WTC11 (cell line): ENCODE results near the gene PIK3R4. TPM values are rescaled to one million over a fixed set of nuclear protein-coding genes. Genes with fewer than 3 reads are reported as not detected.

Experiments
- ATAC-seq: fragments of 200-7000 bp; cut with Tn5 transposase; 2 replicates; pipeline ENCODE4 v1.10.0; 2021; ENCODE audit warnings: mild to moderate bottlenecking, moderate library complexity
- CTCF ChIA-PET: fragments of 300-600 bp; sonication (Branson Sonifier 250); formaldehyde crosslinking; loops from one replicate; lab custom pipeline; 2021; ENCODE audit warnings: antibody characterized with exemption; lab: Charles Lee
- POLR2A ChIA-PET: fragments of 350-600 bp; sonication (Branson Sonifier 250); formaldehyde crosslinking; loops from one replicate; lab custom pipeline; 2021; ENCODE audit warnings: antibody characterized with exemption; lab: Charles Lee
- DNase-seq: peaks from one replicate; pipeline ENCODE4 v3.0.0; 2021; ENCODE audit warnings: low spot score
- H3K27ac Mint-ChIP-seq: 2 replicates; pipeline ENCODE4 v1.8.0; 2021; ENCODE audit warnings: mixed read lengths
- H3K27me3 Mint-ChIP-seq: 2 replicates; pipeline ENCODE4 v1.8.0; 2021; ENCODE audit warnings: low read depth, mild to moderate bottlenecking, moderate library complexity, mixed read lengths
- H3K36me3 Mint-ChIP-seq: 2 replicates; pipeline ENCODE4 v1.8.0; 2021; ENCODE audit warnings: mixed read lengths
- H3K4me1 Mint-ChIP-seq: 2 replicates; pipeline ENCODE4 v1.8.0; 2022; ENCODE audit warnings: mixed read lengths
- H3K4me3 Mint-ChIP-seq: 2 replicates; pipeline ENCODE4 v1.8.0; 2021; ENCODE audit warnings: mild to moderate bottlenecking, moderate library complexity, mixed read lengths
- H3K9me3 Mint-ChIP-seq: 2 replicates; pipeline ENCODE4 v1.8.0; 2021; ENCODE audit warnings: mixed read lengths
- E2F1 ChIP-seq: sonication (generic); formaldehyde crosslinking; IDR thresholded peaks from 2 replicates; pipeline ENCODE4 v1.8.0; 2022; ENCODE audit warnings: mild to moderate bottlenecking, missing genetic modification reagents
- E2F4 ChIP-seq: sonication (generic); formaldehyde crosslinking; IDR thresholded peaks from 2 replicates; pipeline ENCODE4 v1.8.1; 2022; ENCODE audit warnings: low read depth, mild to moderate bottlenecking, moderate library complexity, missing genetic modification reagents, borderline replicate concordance
- ERG ChIP-seq: fragments of 250-450 bp; sonication (Bioruptor Pico); IDR thresholded peaks from 2 replicates; pipeline ENCODE4 v1.8.0; 2021; ENCODE audit warnings: mild to moderate bottlenecking
- ESRRA ChIP-seq: sonication (generic); formaldehyde crosslinking; IDR thresholded peaks from 2 replicates; pipeline ENCODE4 v1.8.1; 2022; ENCODE audit warnings: mild to moderate bottlenecking, missing genetic modification reagents, borderline replicate concordance
- ETV6 ChIP-seq: sonication (generic); formaldehyde crosslinking; IDR thresholded peaks from 2 replicates; pipeline ENCODE4 v1.8.1; 2022; ENCODE audit warnings: mild to moderate bottlenecking, missing genetic modification reagents
- FOXJ3 ChIP-seq: sonication (generic); formaldehyde crosslinking; IDR thresholded peaks from 2 replicates; pipeline ENCODE4 v1.9.0; 2021; ENCODE audit warnings: missing genetic modification reagents, mild to moderate bottlenecking, borderline replicate concordance
- FOXP1 ChIP-seq: sonication (generic); formaldehyde crosslinking; IDR thresholded peaks from 2 replicates; pipeline ENCODE4 v1.8.0; 2022; ENCODE audit warnings: missing genetic modification reagents, mild to moderate bottlenecking, moderate library complexity, borderline replicate concordance
- HMGA2 ChIP-seq: fragments of 250-450 bp; sonication (Bioruptor Pico); IDR thresholded peaks from 2 replicates; pipeline ENCODE4 v1.4.0; 2021; ENCODE audit warnings: mild to moderate bottlenecking, moderate library complexity
- HMGXB4 ChIP-seq: sonication (generic); formaldehyde crosslinking; IDR thresholded peaks from 2 replicates; pipeline ENCODE4 v1.8.1; 2023; ENCODE audit warnings: mild to moderate bottlenecking, moderate library complexity, missing genetic modification reagents
- KAT7 ChIP-seq: sonication (generic); formaldehyde crosslinking; IDR thresholded peaks from 2 replicates; pipeline ENCODE4 v1.8.1; 2023; ENCODE audit warnings: missing genetic modification reagents, mild to moderate bottlenecking, borderline replicate concordance
- MLX ChIP-seq: sonication (generic); formaldehyde crosslinking; IDR thresholded peaks from 2 replicates; pipeline ENCODE4 v1.8.1; 2023; ENCODE audit warnings: mild to moderate bottlenecking, missing genetic modification reagents, moderate library complexity
- MYBL2 ChIP-seq: sonication (generic); formaldehyde crosslinking; IDR thresholded peaks from 2 replicates; pipeline ENCODE4 v1.8.1; 2023; ENCODE audit warnings: mild to moderate bottlenecking, moderate library complexity, missing genetic modification reagents
- NFATC4 ChIP-seq: fragments of 250-450 bp; sonication (Bioruptor Pico); IDR thresholded peaks from 2 replicates; pipeline ENCODE4 v1.9.0; 2021; ENCODE audit warnings: mild to moderate bottlenecking
- NFYB ChIP-seq: sonication (generic); formaldehyde crosslinking; conservative IDR thresholded peaks from 2 replicates; pipeline ENCODE4 v1.8.0; 2022; ENCODE audit warnings: low read depth, missing genetic modification reagents
- NR1H2 ChIP-seq: sonication (generic); formaldehyde crosslinking; IDR thresholded peaks from 2 replicates; pipeline ENCODE4 v1.9.0; 2021; ENCODE audit warnings: mild to moderate bottlenecking, moderate library complexity, missing genetic modification reagents
- NR3C1 ChIP-seq: sonication (generic); formaldehyde crosslinking; conservative IDR thresholded peaks from 2 replicates; pipeline ENCODE4 v1.8.1; 2023; ENCODE audit warnings: low read depth, mild to moderate bottlenecking, missing genetic modification reagents
- SMAD3 ChIP-seq: sonication (generic); formaldehyde crosslinking; IDR thresholded peaks from 2 replicates; pipeline ENCODE4 v1.8.0; 2022; ENCODE audit warnings: missing genetic modification reagents, mild to moderate bottlenecking, borderline replicate concordance
- SP1 ChIP-seq: sonication (generic); formaldehyde crosslinking; conservative IDR thresholded peaks from 2 replicates; pipeline ENCODE4 v1.8.1; 2022; ENCODE audit warnings: missing genetic modification reagents
- TEAD4 ChIP-seq: sonication (generic); formaldehyde crosslinking; IDR thresholded peaks from 2 replicates; pipeline ENCODE4 v1.8.0; 2022; ENCODE audit warnings: mild to moderate bottlenecking, missing genetic modification reagents
- USF1 ChIP-seq: sonication (generic); formaldehyde crosslinking; IDR thresholded peaks from 2 replicates; pipeline ENCODE4 v1.8.0; 2022; ENCODE audit warnings: mild to moderate bottlenecking, missing genetic modification reagents
- ZBTB21 ChIP-seq: sonication (generic); formaldehyde crosslinking; IDR thresholded peaks from 2 replicates; pipeline ENCODE4 v1.8.1; 2023; ENCODE audit warnings: mild to moderate bottlenecking, missing genetic modification reagents, borderline replicate concordance
- ZNF138 ChIP-seq: sonication (generic); formaldehyde crosslinking; conservative IDR thresholded peaks from 2 replicates; pipeline ENCODE4 v1.8.1; 2022; ENCODE audit warnings: mild to moderate bottlenecking, moderate library complexity, missing genetic modification reagents
- ZNF396 ChIP-seq: fragments of 250-450 bp; sonication (Bioruptor Pico); IDR thresholded peaks from 2 replicates; pipeline ENCODE4 v1.8.0; 2021; ENCODE audit warnings: mild to moderate bottlenecking, moderate library complexity, borderline replicate concordance
- ZNF423 ChIP-seq: fragments of 250-450 bp; sonication (Bioruptor Pico); IDR thresholded peaks from 2 replicates; pipeline ENCODE4 v2.1.2; 2022; ENCODE audit warnings: mild to moderate bottlenecking, moderate library complexity
- ZNF512 ChIP-seq: sonication (generic); formaldehyde crosslinking; IDR thresholded peaks from 2 replicates; pipeline ENCODE4 v1.8.1; 2022; ENCODE audit warnings: missing genetic modification reagents, borderline replicate concordance
- total RNA-seq: library from RNA; stranded (reverse); gene quantifications from 3 replicates; pipeline ENCODE4 v1.2.3, GENCODE V29; 2021

PIK3R4 gene
- total RNA-seq, 1 experiment from 2014 or later = 41.5 TPM

GRCh38 chr3:130705501-130705900 lies 41.1 kb downstream of the PIK3R4 start (continued):
- TF ChIP-seq HMGXB4 (CRISPR knock-in tag) = no peak
- TF ChIP-seq E2F4 = no peak
- no peak for TF ChIP-seq ERG (CRISPR knock-in tag)

GRCh38 chr3:130702985-130703384 lies 43.6 kb downstream of the PIK3R4 start:
- Mint-ChIP-seq H3K4me1 (no peaks in the 10 kb centered on the region), H3K4me3 (no peak overlapping the region), H3K36me3 (peaks cover 46% of the 10 kb centered on the region), H3K9me3 (no peaks in the 10 kb centered on the region), H3K27me3 (no peaks in the 10 kb centered on the region), H3K27ac (no peak overlapping the region)
- DNase-seq = no peak
- ChIA-PET POLR2A (no interaction called here), CTCF (no interaction called here)
- TF ChIP-seq SP1 (no peak), MLX (no peak), FOXJ3 (CRISPR knock-in tag) (no peak), NFATC4 (CRISPR knock-in tag) (no peak), ZNF396 (CRISPR knock-in tag) (no peak), NFYB (CRISPR knock-in tag) (no peak), MYBL2 (CRISPR knock-in tag) (no peak), NR1H2 (CRISPR knock-in tag) (no peak), E2F1 (CRISPR knock-in tag) (no peak), ETV6 (CRISPR knock-in tag) (no peak), HMGXB4 (CRISPR knock-in tag) (no peak), FOXP1 (no peak), SMAD3 (CRISPR knock-in tag) (no peak)
- no peak for ATAC-seq

GRCh38 chr3:130700541-130700940 lies 46.1 kb downstream of the PIK3R4 start:
- no peaks in the 10 kb centered on the region for H3K9me3 Mint-ChIP-seq
- no peak for ATAC-seq
- TF ChIP-seq ZNF512 (no peak), ZNF138 (CRISPR knock-in tag) (no peak), MYBL2 (CRISPR knock-in tag) (no peak), KAT7 (CRISPR knock-in tag) (no peak), ZBTB21 (CRISPR knock-in tag) (no peak), FOXP1 (no peak), NR3C1 (CRISPR knock-in tag) (no peak), ESRRA (CRISPR knock-in tag) (no peak), TEAD4 (CRISPR knock-in tag) (no peak), HMGA2 (no peak), ZNF423 (CRISPR knock-in tag) (no peak), ETV6 (CRISPR knock-in tag) (no peak), USF1 (CRISPR knock-in tag) (no peak)

More at GRCh38 chr3:130700541-130700940, 46.1 kb downstream of the PIK3R4 start:
- Mint-ChIP-seq H3K27ac (no peak overlapping the region; the same call in 1 of the 2 replicates), H3K4me3 (no peak overlapping the region), H3K36me3 (peaks cover 37% of the 10 kb centered on the region), H3K4me1 (no peaks in the 10 kb centered on the region), H3K27me3 (no peaks in the 10 kb centered on the region)
- POLR2A ChIA-PET = no interaction called here
- no peak for DNase-seq
- CTCF ChIA-PET = interaction anchor here (1.0 kb wide), 1 partner anchor 47 kb away, joined by 3 read pairs; no protein-coding TSS in a partner anchor
